K562 (cell line): ENCODE measurements around the gene ZFP36. TPM values are rescaled to one million over a fixed set of nuclear protein-coding genes. Genes with fewer than 3 reads are reported as not detected.

Experiments
- BCOR ChIP-seq: fragments of 450-650 bp; IDR thresholded peaks from 2 replicates; pipeline ENCODE4 v1.6.1; 2016
- CREM ChIP-seq: IDR thresholded peaks from 2 replicates; pipeline ENCODE4 v1.6.1; 2014; ENCODE audit warnings: antibody characterized with exemption, low read depth
- CSDE1 ChIP-seq, 2 experiments: fragments of 450-650 bp; IDR thresholded peaks; 2 replicates each; pipeline ENCODE4 v1.6.1; 2016; ENCODE audit warnings: mild to moderate bottlenecking in 1 of 2
- CTBP1 ChIP-seq: fragments of 450-650 bp; IDR thresholded peaks from 2 replicates; pipeline ENCODE4 v1.6.1; 2016; ENCODE audit warnings: borderline replicate concordance
- GATAD2A ChIP-seq: fragments of 450-650 bp; IDR thresholded peaks from 2 replicates; pipeline ENCODE4 v1.6.1; 2017
- GMEB1 ChIP-seq: fragments of 250-450 bp; sonication (Bioruptor Pico); IDR thresholded peaks from 2 replicates; pipeline ENCODE4 v1.4.0; 2020; ENCODE audit warnings: mild to moderate bottlenecking
- HMGN3 ChIP-seq: IDR thresholded peaks from 2 replicates; pipeline ENCODE4 v1.6.1; 2011; ENCODE audit warnings: borderline replicate concordance, low read depth, mild to moderate bottlenecking, mixed read lengths, low read length; ENCODE audit not compliant: insufficient read length; ENCODE audit errors: extremely low read depth
- HNRNPUL1 ChIP-seq: fragments of 200-400 bp; formaldehyde crosslinking; IDR thresholded peaks from 2 replicates; pipeline ENCODE4 v1.6.1; 2017; ENCODE audit warnings: low read length
- KAT2B ChIP-seq: IDR thresholded peaks from one replicate; pipeline ENCODE4 v1.6.1; 2012; ENCODE audit warnings: low read depth, mild to moderate bottlenecking, control low read depth, inconsistent platforms, low read length, moderate library complexity
- PHF21A ChIP-seq: fragments of 450-650 bp; IDR thresholded peaks from 2 replicates; pipeline ENCODE4 v1.6.1; 2017; ENCODE audit warnings: low read depth, borderline replicate concordance
- RBFOX2 ChIP-seq: fragments of 200-400 bp; formaldehyde crosslinking; IDR thresholded peaks from 2 replicates; pipeline ENCODE4 v1.6.1; 2017; ENCODE audit warnings: low read depth, mild to moderate bottlenecking, low read length, moderate library complexity
- RBM25 ChIP-seq: fragments of 200-400 bp; formaldehyde crosslinking; IDR thresholded peaks from 2 replicates; pipeline ENCODE4 v1.6.1; 2018; ENCODE audit warnings: low read length, low read depth, moderate library complexity; ENCODE audit not compliant: severe bottlenecking
- RHOXF2B ChIP-seq: fragments of 250-450 bp; sonication (Bioruptor Pico); conservative IDR thresholded peaks from 2 replicates; pipeline ENCODE4 v1.5.1; 2021
- RREB1 ChIP-seq: fragments of 250-450 bp; sonication (Bioruptor Pico); IDR thresholded peaks from 2 replicates; pipeline ENCODE4 v1.4.0; 2020
- SMARCC2 ChIP-seq: fragments of 450-650 bp; IDR thresholded peaks from 2 replicates; pipeline ENCODE4 v1.6.1; 2017; ENCODE audit warnings: antibody characterized with exemption, moderate library complexity, mild to moderate bottlenecking, low read depth
- ZBTB43 ChIP-seq: sonication (generic); formaldehyde crosslinking; IDR thresholded peaks from 2 replicates; pipeline ENCODE4 v1.8.0; 2023; ENCODE audit warnings: mild to moderate bottlenecking, missing genetic modification reagents
- ZC3H8 ChIP-seq: fragments of 450-650 bp; IDR thresholded peaks from 2 replicates; pipeline ENCODE4 v1.6.1; 2017
- ZNF444 ChIP-seq: fragments of 250-450 bp; sonication (Bioruptor Pico); IDR thresholded peaks from 2 replicates; pipeline ENCODE4 v1.4.0; 2020; ENCODE audit warnings: mild to moderate bottlenecking, moderate library complexity
- ZNF512 ChIP-seq: IDR thresholded peaks from 2 replicates; pipeline ENCODE4 v1.6.1; 2016; ENCODE audit warnings: missing genetic modification characterization, missing compliant biosample characterization
- ZSCAN32 ChIP-seq: fragments of 450-650 bp; formaldehyde crosslinking; IDR thresholded peaks from 2 replicates; pipeline ENCODE4 v1.4.0; 2020; ENCODE audit warnings: mild to moderate bottlenecking, moderate library complexity
- polyA plus RNA-seq, 8 experiments: library from polyadenylated mRNA; depleted of rRNA in 4 of 8; stranded (reverse) in 5 of 8; unstranded in 3 of 8; fragments of >200 nt; fragmentation: Nextera tagmentation in 2 of 8; fragmentation: Illumina TruSeq in 1 of 8; extraction: Ambion mirVana in 2 of 8; extraction: Trizol in 1 of 8; gene quantifications; 2 replicates each; pipeline versions ENCODE4 v1.2.1 to v1.2.3, GENCODE V29; 2011 to 2014; ENCODE audit warnings: inconsistent platforms in 1 of 8, missing spikeins in 1 of 8
- total RNA-seq, 7 experiments: library from RNA; depleted of rRNA in 6 of 7; stranded (reverse); fragments of >200 nt in 6 of 7; fragmentation: Illumina TruSeq in 2 of 7; extraction: Trizol in 2 of 7; gene quantifications; 2 replicates each; pipeline versions ENCODE4 v1.2.1 to v1.2.3, GENCODE V29; 2011 to 2021; ENCODE audit warnings: low replicate concordance in 1 of 7

ZFP36 gene
- total and polyA plus RNA-seq, 9 of the 15 experiments (the other 6 are each of a cell fraction or from before 2014, with no cell fraction given) = 1.0 to 20.1 (median 3.5) TPM

GRCh38 chr19:39381910-39382611, 24.6 kb upstream of the ZFP36 start (continued):
- TF ChIP-seq ZBTB43 (CRISPR knock-in tag) (no peak), RREB1 (no peak), SMARCC2 (0 out of 2 replicates have a peak, but pooled peaks have one; percentile 53), ZNF512 (no peak), HNRNPUL1 (no peak), GATAD2A (no peak), ZSCAN32 (CRISPR knock-in tag) (no peak), ZC3H8 (no peak), BCOR (peak; percentile 56), KAT2B (no peak), CREM (peak; percentile 75), ZNF444 (CRISPR knock-in tag) (no peak), CTBP1 (peak; percentile 77), CSDE1 (IDR thresholded peaks at IDR 0.05) (no peak), RBFOX2 (no peak), RBM25 (no peak), PHF21A (no peak), RHOXF2B (no peak), GMEB1 (CRISPR knock-in tag) (no peak), HMGN3 (no peak)
